Activated naive CD8-positive, alpha-beta T cell treated with anti-CD3 and anti-CD28 coated beads for 36 hours (primary cell): ENCODE results near the gene MFSD12. TPM values are rescaled to one million over a fixed set of nuclear protein-coding genes. Genes with fewer than 3 reads are reported as not detected.
"Not testable (repeated sequence)": the region's sequence is repeated elsewhere in the genome, so short reads cannot be mapped to it uniquely, and the experiment has no call there.

ENCODE experiments used
- DNase-seq: peaks from one replicate; pipeline ENCODE4 v3.0.0; 2021
- H3K27ac Mint-ChIP-seq: one replicate; pipeline ENCODE4 v1.8.0; 2022; ENCODE audit warnings: mild to moderate bottlenecking, moderate library complexity, mixed read lengths
- H3K27me3 Mint-ChIP-seq: one replicate; pipeline ENCODE4 v1.8.0; 2022; ENCODE audit warnings: mild to moderate bottlenecking, mixed read lengths
- H3K36me3 Mint-ChIP-seq: one replicate; pipeline ENCODE4 v1.8.0; 2021; ENCODE audit warnings: mild to moderate bottlenecking, mixed read lengths
- H3K4me1 Mint-ChIP-seq: one replicate; pipeline ENCODE4 v1.8.0; 2021; ENCODE audit warnings: mixed read lengths
- H3K4me3 Mint-ChIP-seq: one replicate; pipeline ENCODE4 v1.8.0; 2022; ENCODE audit warnings: mild to moderate bottlenecking, moderate library complexity, mixed read lengths
- H3K9me3 Mint-ChIP-seq: one replicate; pipeline ENCODE4 v1.8.0; 2022; ENCODE audit warnings: mixed read lengths
- total RNA-seq, 2 experiments: library from RNA; stranded (reverse); gene quantifications; one replicate each; pipeline ENCODE4 v1.2.3, GENCODE V29; 2021

Gene MFSD12
- total RNA-seq, 2 experiments from 2014 or later: 73.2 to 76.1 TPM

- peaks cover 7% of the 10 kb centered on the region for H3K36me3 Mint-ChIP-seq
- H3K27ac Mint-ChIP-seq: no peak overlapping the region
- H3K27me3 Mint-ChIP-seq: no peaks in the 10 kb centered on the region
- H3K4me3 Mint-ChIP-seq: no peak overlapping the region
- H3K9me3 Mint-ChIP-seq: no peaks in the 10 kb centered on the region
- H3K4me1 Mint-ChIP-seq: peaks cover 20% of the 10 kb centered on the region
- DNase-seq: no peak
Measured at GRCh38 chr19:3517638-3518037, 39.7 kb downstream of the MFSD12 start.

GRCh38 chr19:3516675-3517207 is 40.6 kb downstream of the MFSD12 start:
- H3K9me3 Mint-ChIP-seq: no peaks in the 10 kb centered on the region
- peaks cover 25% of the 10 kb centered on the region for H3K4me1 Mint-ChIP-seq
- no peaks in the 10 kb centered on the region for H3K27me3 Mint-ChIP-seq
- peaks cover 4% of the 10 kb centered on the region for H3K36me3 Mint-ChIP-seq
- H3K27ac Mint-ChIP-seq: no peak overlapping the region
- no peak overlapping the region for H3K4me3 Mint-ChIP-seq
- DNase-seq: no peak

- H3K36me3 Mint-ChIP-seq: peaks cover 2% of the 10 kb centered on the region
Measured at GRCh38 chr19:3515891-3516422, 41.4 kb downstream of the MFSD12 start.

GRCh38 chr19:3514930-3515329 is 42.5 kb downstream of the MFSD12 start:
- Mint-ChIP-seq H3K4me1 (peaks cover 25% of the 10 kb centered on the region), H3K27ac (no peak overlapping the region), H3K27me3 (no peaks in the 10 kb centered on the region), H3K9me3 (no peaks in the 10 kb centered on the region), H3K4me3 (no peak overlapping the region), H3K36me3 (peaks cover 2% of the 10 kb centered on the region)
- no peak for DNase-seq

More at GRCh38 chr19:3515891-3516422, 41.4 kb downstream of the MFSD12 start:
- Mint-ChIP-seq H3K27ac (no peak overlapping the region), H3K4me1 (peaks cover 24% of the 10 kb centered on the region), H3K4me3 (no peak overlapping the region), H3K27me3 (no peaks in the 10 kb centered on the region), H3K9me3 (no peaks in the 10 kb centered on the region)
- DNase-seq: no peak

- H3K36me3 Mint-ChIP-seq: peaks cover 12% of the 10 kb centered on the region
- DNase-seq: no peak
- H3K4me3 Mint-ChIP-seq: no peak overlapping the region
- H3K9me3 Mint-ChIP-seq: no peaks in the 10 kb centered on the region
- peaks cover 34% of the 10 kb centered on the region for H3K4me1 Mint-ChIP-seq
- H3K27ac Mint-ChIP-seq: no peak overlapping the region
- no peaks in the 10 kb centered on the region for H3K27me3 Mint-ChIP-seq
Measured at GRCh38 chr19:3513229-3514140, 43.9 kb downstream of the MFSD12 start.

GRCh38 chr19:3512562-3513228 is 44.7 kb downstream of the MFSD12 start:
- peaks cover 12% of the 10 kb centered on the region for H3K36me3 Mint-ChIP-seq
- H3K27me3 Mint-ChIP-seq: no peaks in the 10 kb centered on the region
- DNase-seq: no peak
- H3K4me1 Mint-ChIP-seq: peaks cover 33% of the 10 kb centered on the region
- H3K9me3 Mint-ChIP-seq: no peaks in the 10 kb centered on the region
- no peak overlapping the region for H3K4me3 Mint-ChIP-seq
- H3K27ac Mint-ChIP-seq: no peak overlapping the region

GRCh38 chr19:3511506-3512251 is 45.7 kb downstream of the MFSD12 start:
- Mint-ChIP-seq H3K27me3 (no peaks in the 10 kb centered on the region), H3K36me3 (peaks cover 16% of the 10 kb centered on the region), H3K4me1 (peaks cover 40% of the 10 kb centered on the region)

GRCh38 chr19:3510727-3511126 is 46.7 kb downstream of the MFSD12 start:
- H3K36me3 Mint-ChIP-seq: peaks cover 16% of the 10 kb centered on the region
- no peak for DNase-seq
- peaks cover 39% of the 10 kb centered on the region for H3K4me1 Mint-ChIP-seq
- H3K9me3 Mint-ChIP-seq: no peaks in the 10 kb centered on the region
- no peak overlapping the region for H3K27ac Mint-ChIP-seq
- no peaks in the 10 kb centered on the region for H3K27me3 Mint-ChIP-seq
- H3K4me3 Mint-ChIP-seq: no peak overlapping the region

More at GRCh38 chr19:3511506-3512251, 45.7 kb downstream of the MFSD12 start:
- DNase-seq: no peak
- Mint-ChIP-seq H3K27ac (no peak overlapping the region), H3K9me3 (no peaks in the 10 kb centered on the region), H3K4me3 (no peak overlapping the region)

- peak; percentile 32 for DNase-seq
- no peaks in the 10 kb centered on the region for H3K27me3 Mint-ChIP-seq
- H3K4me1 Mint-ChIP-seq: peaks cover 42% of the 10 kb centered on the region
- H3K27ac Mint-ChIP-seq: peak overlapping the region; percentile 55
- no peaks in the 10 kb centered on the region for H3K9me3 Mint-ChIP-seq
- peaks cover 16% of the 10 kb centered on the region for H3K36me3 Mint-ChIP-seq
- H3K4me3 Mint-ChIP-seq: peak overlapping the region; percentile 56
Measured at GRCh38 chr19:3509566-3509989, 47.8 kb downstream of the MFSD12 start.

GRCh38 chr19:3508771-3509535 is 48.4 kb downstream of the MFSD12 start:
- Mint-ChIP-seq H3K27me3 (no peaks in the 10 kb centered on the region), H3K4me1 (peaks cover 43% of the 10 kb centered on the region), H3K36me3 (peaks cover 16% of the 10 kb centered on the region), H3K27ac (peak overlapping the region; percentile 55), H3K9me3 (no peaks in the 10 kb centered on the region), H3K4me3 (peak overlapping the region; percentile 56)
- no peak for DNase-seq

- H3K4me1 Mint-ChIP-seq: peaks cover 43% of the 10 kb centered on the region
- peak overlapping the region; percentile 94 for H3K4me3 Mint-ChIP-seq
- H3K36me3 Mint-ChIP-seq: peaks cover 16% of the 10 kb centered on the region
- H3K27me3 Mint-ChIP-seq, H3K27ac Mint-ChIP-seq, DNase-seq, H3K9me3 Mint-ChIP-seq: not testable (repeated sequence)
Measured at GRCh38 chr19:3508121-3508661, 49.2 kb downstream of the MFSD12 start.

- H3K4me3 Mint-ChIP-seq: peak overlapping the region; percentile 94
- no peaks in the 10 kb centered on the region for H3K9me3 Mint-ChIP-seq
- H3K27ac Mint-ChIP-seq: peak overlapping the region; percentile 73
- peaks cover 16% of the 10 kb centered on the region for H3K36me3 Mint-ChIP-seq
- H3K4me1 Mint-ChIP-seq: peaks cover 41% of the 10 kb centered on the region
- peak; percentile 26 for DNase-seq
- no peaks in the 10 kb centered on the region for H3K27me3 Mint-ChIP-seq
Measured at GRCh38 chr19:3507371-3508120, 49.8 kb downstream of the MFSD12 start.
